Stimulated activated CD4-positive, alpha-beta T cell treated with anti-CD3 and anti-CD28 coated beads, Interleukin-12 subunit alpha, Interleukin-12 subunit beta, amount 100 ng/mL, for 48 hours (primary cell): Measurements from ENCODE around the gene PNMA1.
A peak's percentile ranks its signal among the peaks of the same experiment; 100 is the strongest.

ENCODE experiments used
- DNase-seq, 3 donors: peaks; one replicate each; pipeline ENCODE4 v3.0.0-alpha.2; 2020; ENCODE audit warnings: low read depth in 2 of 3, low spot score in 1 of 3

The PNMA1 gene, protein sequence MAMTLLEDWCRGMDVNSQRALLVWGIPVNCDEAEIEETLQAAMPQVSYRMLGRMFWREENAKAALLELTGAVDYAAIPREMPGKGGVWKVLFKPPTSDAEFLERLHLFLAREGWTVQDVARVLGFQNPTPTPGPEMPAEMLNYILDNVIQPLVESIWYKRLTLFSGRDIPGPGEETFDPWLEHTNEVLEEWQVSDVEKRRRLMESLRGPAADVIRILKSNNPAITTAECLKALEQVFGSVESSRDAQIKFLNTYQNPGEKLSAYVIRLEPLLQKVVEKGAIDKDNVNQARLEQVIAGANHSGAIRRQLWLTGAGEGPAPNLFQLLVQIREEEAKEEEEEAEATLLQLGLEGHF

DNA sequence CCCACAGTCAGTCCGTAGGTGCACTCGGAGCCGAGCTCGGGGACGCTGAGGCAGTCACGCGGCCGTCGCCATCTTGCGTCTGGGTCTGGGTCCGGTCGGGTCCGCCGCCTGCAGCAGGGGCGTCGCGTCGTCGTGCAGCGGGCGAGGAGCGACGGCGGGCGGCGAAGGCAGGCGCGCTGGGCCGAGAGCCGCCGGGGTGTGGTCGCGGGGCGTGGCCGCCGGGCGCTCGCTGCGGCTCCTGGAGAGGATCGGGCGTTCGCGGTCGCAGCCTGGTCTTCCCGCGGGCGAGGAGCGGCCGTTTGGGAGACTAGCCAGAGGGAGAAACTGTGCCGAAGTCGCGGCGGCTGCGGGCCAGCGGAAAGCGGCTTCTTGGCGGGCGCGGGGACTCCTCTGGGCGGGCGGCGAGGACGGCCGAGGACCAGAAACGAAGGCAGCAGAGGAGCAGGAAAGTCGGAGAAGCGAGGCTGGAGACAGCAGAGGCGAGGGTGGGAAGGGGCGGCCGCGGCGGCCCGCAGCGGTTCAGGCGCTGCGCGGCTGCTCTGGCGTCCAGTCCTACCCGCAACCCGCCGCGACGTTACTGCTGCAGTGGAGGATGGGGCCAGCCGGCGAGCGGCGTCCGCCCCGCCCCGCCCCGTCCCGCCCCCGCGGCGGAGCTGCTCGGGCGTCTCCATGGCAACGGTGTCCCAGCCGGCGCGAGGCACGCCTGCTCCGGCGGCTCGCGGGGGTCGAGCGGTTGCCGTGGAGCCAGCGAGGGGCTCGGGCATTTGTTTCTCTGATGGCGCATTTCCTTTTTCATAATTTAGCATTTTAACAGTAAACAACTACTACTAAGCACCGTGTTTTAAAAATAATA is at the start of gene PNMA1:
TSS of gene PNMA1 (minus strand) at position 582 of the 853 bp plus-strand sequence. CDS start 745 bp downstream, outside the sequence.
- peak; percentile 69 to 86 (median 72) for DNase-seq

DNA sequence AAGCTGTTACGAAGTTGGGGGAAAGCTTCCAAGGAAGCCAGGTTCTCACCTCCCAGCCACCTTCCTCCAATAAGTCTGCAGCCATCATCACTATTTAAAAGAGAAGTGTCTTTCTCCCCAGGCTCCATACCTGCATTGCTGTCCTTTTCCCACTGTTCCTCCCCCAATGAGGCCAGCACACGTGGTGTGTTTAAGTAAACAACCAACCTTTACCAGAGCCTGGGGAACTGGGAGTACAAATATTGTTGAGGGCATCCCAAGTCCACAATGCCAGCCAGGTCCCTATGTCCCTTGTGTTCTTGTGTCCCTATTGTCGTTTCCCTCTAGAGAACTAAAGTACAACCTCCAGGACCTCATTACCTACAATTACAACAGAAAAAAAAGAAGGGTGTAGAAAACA is 49.2 kb upstream of the PNMA1 start:
- DNase-seq = no peak

DNA sequence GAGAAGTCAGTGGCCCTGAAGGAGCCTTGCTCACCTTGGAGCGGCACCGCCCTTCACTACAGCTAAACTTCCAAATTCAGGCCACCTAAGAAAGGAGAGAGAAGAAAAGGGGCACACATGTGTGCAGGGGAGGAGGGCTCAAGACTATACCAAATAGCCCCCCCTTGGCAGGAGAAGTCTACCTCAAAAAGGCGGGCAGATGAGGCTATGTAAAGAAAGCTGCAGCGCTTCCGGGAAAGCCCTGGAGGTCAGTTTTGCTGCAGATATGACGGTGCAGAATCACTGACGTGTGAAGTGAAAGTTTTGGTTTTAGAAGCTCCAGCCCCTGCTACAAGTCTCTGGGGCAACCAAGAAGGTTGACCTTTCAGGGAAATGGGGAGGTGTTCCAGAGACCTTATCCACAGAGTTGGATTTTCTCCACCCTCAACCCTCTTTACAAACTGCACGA is 48.2 kb upstream of the PNMA1 start:
- DNase-seq = no peak

DNA sequence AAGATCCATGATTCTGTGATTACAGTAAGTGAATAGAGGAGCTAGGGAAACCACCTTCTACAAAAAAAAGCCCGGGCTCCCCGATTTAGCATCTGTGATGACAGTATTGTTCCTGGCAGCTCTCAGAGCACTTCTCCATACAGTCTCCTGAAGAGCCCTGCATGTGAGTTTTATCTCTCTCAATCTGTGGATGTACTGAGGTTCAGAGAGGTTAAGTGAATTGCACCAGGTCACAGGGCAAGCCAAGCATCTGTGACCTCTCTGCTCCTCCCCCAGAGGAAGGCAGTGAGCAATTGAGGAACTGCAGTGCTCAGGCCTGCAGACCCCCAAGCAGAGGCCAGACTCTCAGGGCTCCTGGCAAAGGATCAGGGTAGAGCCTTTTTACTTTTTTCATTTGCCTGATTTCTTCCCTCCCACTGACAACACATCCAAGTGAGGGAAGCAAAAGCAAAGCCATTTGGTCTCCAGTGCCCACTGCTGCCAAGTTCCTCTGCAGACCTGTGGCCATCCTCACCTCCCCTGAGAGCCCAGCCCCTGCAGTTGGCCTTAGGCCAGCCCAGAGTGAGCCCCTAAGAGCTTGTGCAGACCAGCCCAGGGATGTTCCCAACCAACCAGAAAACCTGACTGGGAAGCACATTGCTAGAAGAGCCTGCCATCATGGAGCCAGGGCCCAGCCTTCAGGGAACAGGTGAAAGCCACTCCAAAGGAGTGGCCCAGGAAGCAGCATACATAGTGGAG is 47.6 kb upstream of the PNMA1 start:
- DNase-seq = no peak

DNA sequence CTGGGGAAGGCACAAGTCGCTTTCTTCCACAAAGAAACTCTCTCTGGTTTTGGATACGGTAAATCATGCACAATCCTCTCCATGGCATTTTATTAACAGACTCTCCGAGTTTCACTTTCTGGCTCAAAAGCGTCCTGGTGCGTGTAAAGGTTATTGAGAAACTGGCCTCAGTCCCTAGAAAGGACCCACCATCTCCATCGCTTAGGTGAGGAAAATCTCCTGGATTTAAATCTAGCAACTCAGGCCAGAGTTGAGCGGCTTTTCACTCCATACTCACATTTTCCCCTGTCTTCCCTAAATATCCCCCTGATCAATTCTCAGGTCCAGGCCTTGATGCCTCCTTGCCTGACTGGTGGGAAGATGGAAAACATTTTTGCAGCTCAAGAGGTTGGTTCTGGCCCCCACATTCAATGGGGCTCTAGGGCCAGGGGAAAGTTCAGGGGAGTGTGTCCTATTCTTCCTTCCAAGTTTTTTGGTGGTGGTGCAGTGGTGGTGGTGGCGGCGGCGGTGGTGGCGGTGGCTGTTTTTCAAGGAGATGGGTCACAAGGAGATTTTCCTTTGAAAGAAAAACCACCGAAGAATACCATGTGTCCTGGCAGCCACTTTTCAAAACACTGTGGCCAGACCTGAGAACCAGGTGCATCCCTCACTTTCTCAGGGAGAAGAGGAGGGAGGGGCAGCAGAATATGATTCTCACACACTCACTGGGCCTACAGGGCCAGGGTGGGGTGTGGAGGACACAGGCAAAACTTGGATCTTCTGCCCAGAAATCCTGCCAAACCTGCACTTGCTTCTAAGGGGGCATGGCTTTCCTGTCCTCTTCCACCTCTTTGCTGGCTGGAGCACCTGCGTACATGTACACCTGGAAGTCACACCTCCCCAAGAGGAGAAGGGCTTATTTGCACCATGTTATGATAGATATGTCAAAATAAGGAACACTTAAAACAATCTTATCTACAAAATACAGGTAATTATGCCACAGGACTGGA is 46.7 kb upstream of the PNMA1 start:
- DNase-seq = no peak

DNA sequence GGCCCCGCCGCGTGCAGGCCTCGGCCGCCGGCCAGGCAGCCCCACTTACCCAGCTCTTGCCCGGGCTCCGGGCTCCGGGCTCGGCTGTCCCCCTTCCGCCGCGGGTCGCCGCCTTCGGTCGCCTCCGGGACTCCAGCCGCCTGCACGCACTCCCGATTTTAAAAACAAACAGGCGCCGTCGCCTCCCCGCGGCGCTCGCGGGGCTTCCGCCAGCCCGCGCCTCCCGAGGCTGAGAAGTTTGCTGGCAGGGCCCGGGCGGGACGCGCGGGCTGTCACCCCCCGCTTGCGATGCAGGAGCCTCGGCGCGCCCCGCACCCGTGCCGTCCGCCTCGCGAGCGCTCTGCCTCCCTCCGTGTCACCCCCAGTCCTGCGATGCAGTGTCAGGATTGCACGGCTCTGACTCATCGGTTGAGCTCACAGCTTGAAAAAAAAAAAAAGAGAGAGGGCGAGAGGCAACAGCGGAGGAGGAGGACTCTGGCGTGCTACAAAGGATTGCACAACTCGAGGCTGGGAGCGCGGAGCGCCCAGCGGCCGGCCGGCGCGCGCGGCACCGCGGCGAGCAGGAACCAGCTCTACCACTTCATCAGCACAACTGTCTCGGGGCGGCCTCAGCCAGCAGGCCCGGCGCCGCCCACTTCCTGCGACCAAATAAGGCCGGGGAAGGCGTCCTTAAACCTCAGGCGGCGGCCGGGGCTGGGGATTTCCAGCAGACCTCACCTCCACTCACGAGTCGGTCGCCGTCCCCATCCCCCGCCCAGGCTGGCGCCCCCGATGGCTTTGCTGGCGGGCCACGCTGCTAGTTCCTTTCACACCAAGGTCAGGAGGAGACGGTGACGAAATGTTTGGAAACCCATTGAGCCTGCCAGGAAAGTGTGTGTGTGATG is 45.8 kb upstream of the PNMA1 start:
- peak; percentile 91 to 97 (median 95) for DNase-seq

DNA sequence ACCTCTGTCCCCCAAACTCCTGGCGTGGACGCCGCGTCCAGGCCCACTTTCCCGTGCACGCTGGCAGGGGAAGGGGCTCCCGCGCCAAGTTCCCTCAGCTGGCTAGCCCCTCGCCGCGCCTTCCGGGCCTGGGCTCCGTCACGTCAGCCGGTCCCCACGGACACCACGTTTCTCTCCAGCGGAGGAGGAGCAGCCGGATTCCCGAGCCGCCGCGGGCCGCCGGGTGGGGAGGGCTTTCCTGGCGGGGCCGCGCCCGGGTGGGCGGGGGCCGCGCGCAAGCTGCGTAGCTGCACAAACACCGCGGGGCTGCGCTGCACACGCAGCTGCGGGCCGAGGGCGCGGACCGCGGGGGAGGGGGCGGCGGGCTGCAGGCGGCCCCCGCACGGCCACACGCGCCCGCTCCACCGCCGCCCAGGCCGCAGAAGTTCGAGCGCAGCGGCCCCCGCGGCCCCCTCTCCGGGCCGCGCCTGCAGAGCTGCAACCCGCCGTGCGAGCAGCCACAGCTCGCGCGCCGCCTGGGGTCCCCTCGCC is 45.1 kb upstream of the PNMA1 start:
- DNase-seq = no peak

DNA sequence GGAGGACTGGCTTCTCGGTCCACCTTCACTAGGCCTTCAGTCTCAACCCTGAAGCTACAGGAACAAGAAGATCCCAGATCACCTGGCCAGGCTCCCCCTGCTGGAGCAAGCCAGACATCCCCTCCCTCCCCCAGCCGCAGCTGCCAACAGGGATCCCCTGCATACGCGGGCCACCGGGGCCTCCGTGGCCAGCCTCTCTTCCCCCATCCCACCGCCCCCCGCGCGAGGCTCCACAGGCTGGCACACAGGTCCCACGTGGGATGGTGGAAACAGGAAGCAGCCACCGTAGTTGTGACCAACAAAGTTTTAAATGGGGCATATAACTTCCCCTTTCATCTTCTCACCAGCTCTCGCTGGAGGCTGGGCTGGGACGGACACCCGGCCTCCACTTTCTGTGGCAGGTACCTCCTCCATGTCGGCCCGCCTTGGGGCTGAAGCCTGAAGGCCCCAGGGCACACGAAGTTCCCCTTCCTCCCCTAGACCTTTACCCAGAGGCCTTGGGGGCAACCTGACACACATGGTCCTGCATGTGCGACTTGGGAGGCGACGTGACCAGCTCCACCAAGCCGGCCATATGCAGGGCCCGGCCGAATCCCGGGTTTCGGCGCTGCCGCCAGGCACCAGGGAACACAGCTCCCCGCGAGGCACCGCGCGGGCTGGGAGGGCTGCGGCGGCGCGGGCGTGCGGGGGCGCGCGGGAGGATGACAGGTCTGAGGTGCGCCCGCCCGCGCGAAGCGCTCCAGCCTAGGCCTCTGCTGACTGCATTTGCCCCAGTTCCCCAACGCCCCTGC is 44.4 kb upstream of the PNMA1 start:
- DNase-seq = peak in 1 of 3 donors; percentile 75

DNA sequence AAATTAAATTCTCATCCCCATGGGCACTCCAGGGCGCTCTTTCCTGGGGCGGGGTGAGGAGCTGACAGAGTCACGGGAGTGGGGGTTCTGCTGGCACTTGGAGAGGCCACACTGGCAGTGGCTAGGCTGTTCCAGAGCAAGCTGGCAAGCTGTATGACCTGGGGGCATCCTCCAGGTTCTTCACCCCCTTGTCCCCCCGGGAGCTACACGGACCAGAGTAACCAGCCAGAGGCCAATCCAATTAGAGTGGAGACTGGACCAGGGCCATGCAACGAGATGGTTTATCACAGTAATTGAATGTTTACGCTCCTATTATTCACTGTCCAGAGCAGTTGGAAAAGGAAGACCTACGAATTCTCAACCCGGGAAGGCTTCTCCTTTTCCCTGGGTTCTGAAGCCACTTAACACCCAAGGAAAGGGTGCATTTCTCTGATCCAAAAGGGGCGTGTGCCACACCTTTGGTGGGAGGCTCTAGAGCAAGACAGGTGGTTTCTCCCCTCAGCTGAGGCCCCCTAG is 43.8 kb upstream of the PNMA1 start:
- no peak for DNase-seq

DNA sequence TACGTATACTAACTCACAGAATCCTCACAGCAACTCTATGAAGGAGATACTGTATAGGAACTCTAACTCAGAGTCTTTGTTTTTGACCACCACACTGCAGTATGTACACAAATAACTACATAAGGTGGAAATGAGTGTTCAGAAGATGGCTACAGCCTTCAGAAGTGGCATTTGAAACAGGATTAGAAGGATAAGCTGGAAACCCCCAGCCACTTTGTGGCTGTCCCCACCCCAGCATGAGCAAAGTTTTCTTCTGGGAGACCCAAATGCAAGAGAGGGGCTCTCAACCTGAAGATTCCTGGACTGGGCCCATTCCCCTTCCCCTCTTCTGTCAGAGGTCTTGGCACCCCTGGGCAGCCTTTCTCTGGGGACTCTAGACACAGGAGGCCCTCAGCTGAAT is 43.2 kb upstream of the PNMA1 start:
- DNase-seq = no peak

DNA sequence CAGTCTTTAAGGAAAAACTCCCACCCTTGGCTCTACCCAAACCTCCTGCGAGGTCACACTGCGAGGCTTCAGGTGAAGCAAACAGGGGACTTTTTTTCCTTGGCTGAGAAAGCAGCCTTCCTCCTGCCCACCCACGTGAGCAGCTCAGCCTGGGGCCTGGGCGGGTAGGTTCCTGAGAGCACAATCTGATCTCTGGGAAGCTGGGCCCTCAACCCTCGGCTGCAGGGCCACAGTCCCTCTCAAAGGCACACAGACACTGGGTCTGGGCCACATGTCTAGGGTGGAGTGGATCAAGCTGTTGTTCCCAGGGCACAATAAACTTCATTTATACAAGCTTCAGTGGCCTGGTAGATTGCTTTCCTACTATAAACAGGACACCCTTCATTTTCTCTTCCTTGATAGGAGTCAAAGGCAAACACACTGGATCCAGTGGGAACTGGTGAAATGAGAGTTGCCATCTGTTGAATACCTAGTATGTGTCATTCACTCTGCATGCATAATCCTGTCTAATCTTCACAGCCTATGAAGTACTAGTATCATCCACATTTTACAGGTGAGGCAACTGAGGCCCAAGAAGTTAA is 41.3 kb upstream of the PNMA1 start:
- no peak for DNase-seq

DNA sequence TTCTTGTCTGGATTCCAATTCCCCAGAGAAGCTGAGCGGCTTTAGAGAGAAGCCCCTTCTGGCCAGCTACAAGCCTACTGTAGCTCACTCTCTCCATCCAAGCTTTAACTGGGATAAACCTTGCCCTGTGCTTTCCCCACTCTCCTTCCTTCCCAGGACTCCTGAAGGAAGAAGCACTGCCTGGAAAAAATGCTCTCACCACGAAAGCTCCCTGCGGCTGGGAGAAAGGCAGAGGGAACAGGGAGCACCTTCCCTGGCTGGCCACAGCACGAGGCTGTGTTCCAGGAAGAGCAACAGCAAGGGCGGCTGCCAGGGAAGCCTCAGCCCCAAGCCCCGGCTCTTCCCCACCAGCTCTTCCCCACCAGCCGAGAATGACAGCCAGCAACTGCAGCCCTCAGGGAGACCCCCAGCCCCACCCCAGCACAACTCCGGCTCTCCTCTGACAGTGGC is 40.8 kb upstream of the PNMA1 start:
- DNase-seq = no peak

DNA sequence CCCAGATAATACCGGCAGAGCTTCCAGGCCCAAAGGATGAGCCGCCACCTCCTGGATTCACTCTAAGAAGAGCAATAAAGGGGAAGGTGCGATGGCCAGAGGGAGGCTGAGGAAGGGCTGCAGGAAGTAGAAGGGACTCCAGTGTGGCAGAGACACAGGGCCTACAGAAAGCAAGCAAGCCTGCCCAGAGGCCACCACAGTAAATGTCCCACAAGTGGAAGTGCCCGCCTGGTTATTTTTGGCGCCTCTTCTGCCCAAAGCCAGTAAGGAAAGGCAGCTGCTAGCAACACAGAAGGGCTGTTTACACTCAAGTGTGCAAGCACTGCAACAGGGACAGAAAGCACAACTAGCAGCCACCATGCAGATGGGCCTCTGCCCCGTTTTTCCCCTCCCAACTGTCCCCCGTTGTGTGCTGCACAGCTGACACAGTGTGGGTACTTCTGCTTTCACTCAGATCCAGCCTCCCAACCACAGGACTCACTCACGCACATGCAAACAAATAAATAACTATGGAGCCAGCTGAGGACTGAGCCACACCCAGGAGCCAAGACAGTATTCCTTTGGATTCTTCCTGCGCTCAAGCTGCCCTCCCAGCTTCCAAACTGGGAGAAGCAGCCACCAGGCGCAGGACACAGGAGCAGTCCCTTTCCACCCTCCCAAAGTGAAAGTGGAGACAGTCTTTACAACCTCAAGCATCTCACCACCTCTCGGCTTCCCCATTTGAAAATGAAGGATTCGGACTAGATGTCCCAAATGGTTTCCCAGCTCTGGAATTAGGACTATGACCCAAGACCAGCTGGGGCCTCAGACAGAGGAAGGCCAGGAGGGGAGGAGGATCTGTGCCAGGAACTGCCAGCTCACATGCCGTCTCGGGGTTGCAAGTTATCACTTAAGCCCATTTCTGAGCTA is 40.0 kb upstream of the PNMA1 start:
- no peak for DNase-seq

DNA sequence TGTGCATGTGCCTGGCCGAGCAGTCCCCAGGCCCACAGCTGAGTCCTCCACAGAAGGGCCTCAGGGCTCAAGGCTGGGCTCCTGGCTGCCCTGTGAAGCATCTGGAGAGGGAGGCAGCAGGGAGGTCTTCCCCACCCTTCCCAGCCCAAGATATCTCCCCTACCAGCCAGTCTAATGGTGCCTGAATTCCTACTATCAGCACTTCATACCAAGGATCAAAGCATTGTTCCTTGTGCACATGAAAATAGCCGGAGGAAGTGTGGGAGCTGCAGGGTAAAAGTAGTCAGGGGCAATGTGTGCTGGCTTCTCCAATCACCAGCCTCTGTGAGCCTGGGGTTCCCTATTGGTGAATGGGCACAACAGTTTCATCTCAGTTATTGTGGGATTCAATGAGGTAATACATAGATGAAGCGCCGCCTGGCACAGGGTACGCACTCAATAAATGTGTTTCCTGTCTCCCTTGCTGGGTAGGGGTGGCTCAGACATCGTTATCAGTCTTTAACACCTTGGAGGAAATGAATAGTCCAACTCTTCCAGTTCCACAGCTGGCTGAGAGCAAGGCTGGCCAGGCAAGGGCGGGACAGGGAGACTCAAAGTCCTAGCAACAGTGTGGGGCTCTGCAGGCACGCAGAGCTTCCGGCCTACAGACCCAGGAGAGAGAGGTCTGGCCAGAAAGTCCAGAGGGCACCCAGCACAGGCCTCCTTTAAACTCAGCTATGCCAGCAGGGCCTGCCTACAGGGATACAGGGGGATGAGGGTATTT is 39.1 kb upstream of the PNMA1 start:
- no peak for DNase-seq

DNA sequence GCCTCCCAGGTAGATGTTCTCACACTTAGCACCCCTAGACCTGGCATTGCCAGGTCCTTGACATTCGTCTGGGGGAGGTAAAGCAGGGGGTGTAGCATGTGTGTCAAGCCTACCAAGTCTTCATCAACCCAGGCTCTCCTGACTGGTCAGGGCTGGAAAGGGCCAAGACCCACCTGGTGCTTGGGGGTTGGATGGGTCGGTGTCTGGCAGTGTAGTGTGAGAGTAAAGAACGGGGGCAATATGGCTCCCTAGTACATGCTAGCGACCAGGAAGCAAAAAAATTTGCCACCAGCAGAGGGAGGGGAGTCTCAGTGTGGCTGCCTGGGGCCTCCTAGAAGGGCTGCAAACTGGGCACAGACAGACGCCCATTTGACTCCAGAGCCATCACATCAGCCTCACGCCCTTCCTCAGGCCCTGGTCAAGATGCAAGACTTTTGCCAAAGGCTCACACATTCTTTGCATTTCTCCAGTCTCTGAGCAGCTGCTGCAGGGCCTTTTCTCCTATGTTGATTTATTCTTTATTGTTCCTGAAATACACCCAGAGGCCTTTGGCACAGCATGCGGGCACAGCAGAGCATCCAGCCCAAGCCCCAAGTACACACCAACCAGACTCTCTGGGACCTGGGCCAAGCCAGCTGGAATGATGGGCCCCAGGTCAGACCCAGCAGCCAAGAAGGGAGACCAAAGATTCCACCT is 38.3 kb upstream of the PNMA1 start:
- DNase-seq = no peak
